PC-3 (cell line): ENCODE measurements around the gene RFT1. TPM values are rescaled to one million over a fixed set of nuclear protein-coding genes. Genes with fewer than 3 reads are reported as not detected.

ENCODE experiments used
- ATAC-seq: fragments of 200-7000 bp; cut with Tn5 transposase; 2 replicates; pipeline ENCODE4 v1.9.1; 2020; ENCODE audit warnings: mild to moderate bottlenecking, moderate library complexity
- BruUV-seq: library from RNA; stranded (reverse); fragments of 400-500 nt; replicated peaks from 2 replicates; lab custom pipeline; 2021; lab: Mats Ljungman, UMichigan
- CTCF ChIA-PET: fragments of 300-600 bp; sonication (Branson Sonifier 250); formaldehyde crosslinking; loops from one replicate; lab custom pipeline; 2022; ENCODE audit warnings: antibody characterized with exemption; lab: Charles Lee
- POLR2A ChIA-PET: fragments of 300-600 bp; sonication (Branson Sonifier 250); formaldehyde crosslinking; loops from one replicate; lab custom pipeline; 2022; ENCODE audit warnings: antibody characterized with exemption; ENCODE audit not compliant: unreplicated experiment; lab: Charles Lee
- DNase-seq: peaks from one replicate; pipeline ENCODE4 v3.0.0-alpha.2; 2015
- H2AFZ ChIP-seq: fragments of 300-600 bp; sonication (generic); 2 replicates; pipeline ENCODE4 v1.6.0; 2016; ENCODE audit warnings: antibody characterized with exemption, low read length
- H3F3A ChIP-seq: fragments of 300-600 bp; sonication (generic); one replicate; pipeline ENCODE4 v1.6.0; 2017; ENCODE audit warnings: antibody characterized with exemption, low read length, control low read depth, mild to moderate bottlenecking; ENCODE audit not compliant: unreplicated experiment
- H3K27ac ChIP-seq: fragments of 300-600 bp; sonication (generic); 2 replicates; pipeline ENCODE4 v1.5.1; 2016; ENCODE audit warnings: mild to moderate bottlenecking, low read length
- H3K27me3 ChIP-seq: fragments of 300-600 bp; sonication (generic); 2 replicates; pipeline ENCODE4 v1.6.1; 2016; ENCODE audit warnings: low read length, mixed read lengths
- H3K36me3 ChIP-seq: fragments of 300-600 bp; sonication (generic); 2 replicates; pipeline ENCODE4 v1.6.1; 2016; ENCODE audit warnings: low read depth, mixed run types, low read length, mixed read lengths
- H3K4me1 ChIP-seq: fragments of 300-600 bp; sonication (generic); 2 replicates; pipeline ENCODE4 v1.5.1; 2016; ENCODE audit warnings: low read length; ENCODE audit not compliant: insufficient read depth
- H3K4me2 ChIP-seq: fragments of 300-600 bp; sonication (generic); 2 replicates; pipeline ENCODE4 v1.6.0; 2016; ENCODE audit warnings: low read length
- H3K4me3 ChIP-seq: fragments of 300-600 bp; sonication (generic); 2 replicates; pipeline ENCODE4 v1.5.1; 2016; ENCODE audit warnings: mild to moderate bottlenecking, low read length, mixed read lengths
- H3K79me2 ChIP-seq: fragments of 300-600 bp; sonication (generic); 2 replicates; pipeline ENCODE4 v1.6.1; 2017; ENCODE audit warnings: low read length, mixed read lengths
- H3K9ac ChIP-seq: fragments of 300-600 bp; sonication (generic); 2 replicates; pipeline ENCODE4 v1.6.0; 2016; ENCODE audit warnings: mild to moderate bottlenecking, low read length
- H3K9me2 ChIP-seq: fragments of 300-600 bp; sonication (generic); replicated peaks from 2 replicates; pipeline ENCODE4 v1.6.1; 2016; ENCODE audit warnings: mixed run types, low read length, mixed read lengths
- H3K9me3 ChIP-seq: fragments of 300-600 bp; sonication (generic); 2 replicates; pipeline ENCODE4 v1.6.1; 2016; ENCODE audit warnings: low read length, mixed read lengths
- H4K20me1 ChIP-seq: fragments of 300-600 bp; sonication (generic); 2 replicates; pipeline ENCODE4 v1.6.1; 2016; ENCODE audit warnings: low read length, mixed read lengths
- CTCF ChIP-seq: fragments of 300-600 bp; sonication (generic); conservative IDR thresholded peaks from 2 replicates; pipeline ENCODE4 v1.5.1; 2017; ENCODE audit warnings: antibody characterized with exemption, low read depth, mild to moderate bottlenecking, low read length
- EZH2 ChIP-seq: fragments of 300-600 bp; sonication (generic); IDR thresholded peaks from one replicate; pipeline ENCODE4 v1.6.1; 2017; ENCODE audit warnings: antibody characterized with exemption, mild to moderate bottlenecking, low read length; ENCODE audit not compliant: unreplicated experiment
- EZH2phosphoT487 ChIP-seq: fragments of 300-600 bp; sonication (generic); IDR thresholded peaks from 2 replicates; pipeline ENCODE4 v1.6.1; 2018; ENCODE audit warnings: mild to moderate bottlenecking, antibody characterized with exemption, low read length, borderline replicate concordance
- intact Hi-C: fragments of 100-400 bp; cut with micrococcal nuclease; formaldehyde crosslinking; loops from 2 replicates; pipeline ENCODE4 v1.9.0; 2023
- total RNA-seq: library from RNA; depleted of rRNA; stranded (reverse); fragments of >200 nt; gene quantifications from 2 replicates; pipeline ENCODE4 v1.2.3, GENCODE V29; 2014

Gene RFT1
- total RNA-seq, 1 experiment from 2014 or later: 24.6 TPM

- Histone ChIP-seq H3K9me2 (no peaks in the 10 kb centered on the region), H3K9me3 (no peaks in the 10 kb centered on the region), H3K27me3 (no peaks in the 10 kb centered on the region), H3K79me2 (no peaks in the 10 kb centered on the region), H3K4me1 (peaks cover 14% of the 10 kb centered on the region), H2AFZ (peak overlapping the region; percentile 100), H3K4me3 (peak overlapping the region; percentile 83), H3K27ac (no peak overlapping the region), H3K36me3 (no peaks in the 10 kb centered on the region), H3K4me2 (peak overlapping the region; percentile 100), H3F3A (no peaks in the 10 kb centered on the region), H3K9ac (no peak overlapping the region), H4K20me1 (no peaks in the 10 kb centered on the region)
- BruUV-seq: no TSS peak
- DNase-seq (no peak), ATAC-seq (no peak)
- ChIA-PET CTCF (no interaction called here), POLR2A (no interaction called here)
- intact Hi-C loops: loop anchor here (1.0 to 5.0 kb wide), 3 partner anchors 138 to 330 kb away; no protein-coding TSS in a partner anchor
- TF ChIP-seq EZH2 (no peak), EZH2phosphoT487 (no peak), CTCF (no peak)
Observed at GRCh38 chr3:53071882-53072431, 58.3 kb downstream of the RFT1 start.

DNA sequence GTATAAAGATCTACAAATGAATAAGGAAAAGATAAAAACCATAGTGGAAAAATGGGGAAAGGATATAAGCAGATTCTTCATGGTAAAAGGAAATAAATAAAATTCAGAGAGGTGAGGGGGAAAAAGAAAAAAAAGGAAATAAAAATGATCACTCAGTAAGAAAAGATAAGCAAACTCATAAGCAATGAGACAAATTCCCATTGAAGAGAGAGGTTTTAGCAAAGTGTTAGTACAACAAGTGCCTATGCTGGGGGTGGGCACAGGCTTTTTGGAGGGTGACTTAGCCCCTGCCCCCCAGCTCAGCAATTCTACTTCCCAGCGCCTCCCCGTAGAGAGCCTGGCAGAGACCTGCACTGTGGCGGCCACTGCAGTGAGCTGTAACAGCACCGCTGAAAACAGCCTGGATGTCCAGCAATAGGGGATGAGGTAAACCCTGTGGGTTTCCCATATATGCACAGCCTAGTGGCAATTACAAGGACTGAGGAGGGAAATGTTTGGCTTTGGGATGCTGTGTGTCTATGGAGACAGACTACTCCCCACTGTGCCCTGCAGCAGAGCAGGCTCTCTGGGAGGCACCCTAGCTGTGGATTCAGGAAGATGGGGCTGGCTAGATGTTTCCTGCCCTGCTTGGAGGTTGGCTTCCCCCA is 60.7 kb downstream of the RFT1 start:
- H2AFZ ChIP-seq: no peak overlapping the region
- ATAC-seq (no peak), DNase-seq (no peak)
- H3K79me2 ChIP-seq: no peaks in the 10 kb centered on the region
- no peaks in the 10 kb centered on the region for H4K20me1 ChIP-seq
- H3K9me3 ChIP-seq: no peaks in the 10 kb centered on the region
- no peak overlapping the region for H3K9ac ChIP-seq
- no peaks in the 10 kb centered on the region for H3K9me2 ChIP-seq
- no peak overlapping the region for H3K4me2 ChIP-seq
- ChIA-PET CTCF (no interaction called here), POLR2A (no interaction called here)
- BruUV-seq: no TSS peak
- peaks cover 14% of the 10 kb centered on the region for H3K4me1 ChIP-seq
- no peaks in the 10 kb centered on the region for H3K36me3 ChIP-seq
- TF ChIP-seq EZH2: no peak
- no peak for TF ChIP-seq EZH2phosphoT487
- no peak for TF ChIP-seq CTCF
- intact Hi-C loops: loop anchor here (5.0 to 10.0 kb wide), 2 partner anchors 295 to 327 kb away; partner anchors contain the start of genes ITIH1 and NEK4
- H3K27me3 ChIP-seq: no peaks in the 10 kb centered on the region
- no peak overlapping the region for H3K27ac ChIP-seq
- H3F3A ChIP-seq: no peaks in the 10 kb centered on the region
- no peak overlapping the region for H3K4me3 ChIP-seq

DNA sequence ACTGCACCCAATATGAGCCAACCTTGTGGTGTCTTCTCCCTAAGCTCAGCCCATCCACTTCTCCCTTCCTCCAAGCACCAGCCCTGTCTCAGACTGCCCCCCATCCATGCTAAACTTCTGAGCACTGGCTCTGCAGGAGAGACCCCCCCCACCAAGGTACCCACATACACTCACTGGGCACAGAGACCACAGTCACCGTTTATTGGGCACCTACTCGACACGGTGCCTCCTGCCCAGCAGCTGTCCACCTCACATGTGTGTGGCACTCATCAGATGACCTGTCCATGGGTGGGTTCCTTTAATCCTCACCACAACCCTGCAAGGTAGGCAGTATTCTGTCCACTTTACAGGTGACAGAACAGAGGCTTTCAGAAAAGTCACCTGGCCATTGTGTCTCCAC is 62.1 kb downstream of the RFT1 start:
- no peaks in the 10 kb centered on the region for H3K27me3 ChIP-seq
- CTCF ChIA-PET: no interaction called here

More for the DNA sequence above, 62.1 kb downstream of the RFT1 start:
- H3K79me2 ChIP-seq: no peaks in the 10 kb centered on the region
- H3K9me3 ChIP-seq: no peaks in the 10 kb centered on the region
- POLR2A ChIA-PET: no interaction called here
- no peak overlapping the region for H3K4me3 ChIP-seq
- H2AFZ ChIP-seq: no peak overlapping the region
- H4K20me1 ChIP-seq: no peaks in the 10 kb centered on the region
- no peak overlapping the region for H3K9ac ChIP-seq
- no peak for DNase-seq
- intact Hi-C loops: loop anchor here (10.0 kb wide), 1 partner anchor 293 kb away; the partner anchor contains the start of genes ITIH1 and NEK4
- BruUV-seq: no TSS peak
- peaks cover 9% of the 10 kb centered on the region for H3K4me1 ChIP-seq
- no peak for ATAC-seq
- H3F3A ChIP-seq: no peaks in the 10 kb centered on the region
- no peak overlapping the region for H3K27ac ChIP-seq
- H3K4me2 ChIP-seq: no peak overlapping the region
- H3K9me2 ChIP-seq: no peaks in the 10 kb centered on the region
- TF ChIP-seq EZH2: no peak
- no peaks in the 10 kb centered on the region for H3K36me3 ChIP-seq
